GM18909 (cell line): ENCODE results near the gene ADAP2.
A peak's percentile ranks its signal among the peaks of the same experiment; 100 is the strongest.
"Not testable (repeated sequence)": the region's sequence is repeated elsewhere in the genome, so short reads cannot be mapped to it uniquely, and the experiment has no call there.

Source experiments
- ATAC-seq: cut with Tn5 transposase; IDR thresholded peaks from one replicate; pipeline ENCODE4 v1.9.1; 2021; ENCODE audit warnings: mild to moderate bottlenecking; ENCODE audit not compliant: unreplicated experiment, poor library complexity

Gene ADAP2

GRCh38 chr17:30929081-30929633 lies 7.4 kb downstream of the ADAP2 start:
- ATAC-seq: no peak

- ATAC-seq: not testable (repeated sequence)
Observed at GRCh38 chr17:30929861-30930260, 8.1 kb downstream of the ADAP2 start.

- no peak for ATAC-seq
Observed at GRCh38 chr17:30930495-30930894, 8.8 kb downstream of the ADAP2 start.

GRCh38 chr17:30931582-30931981 lies 9.8 kb downstream of the ADAP2 start:
- ATAC-seq: not testable (repeated sequence)

- ATAC-seq: no peak
Observed at GRCh38 chr17:30933966-30934365, 12.2 kb downstream of the ADAP2 start.

- ATAC-seq: no peak
Observed at GRCh38 chr17:30939051-30939689, 17.4 kb downstream of the ADAP2 start.

- ATAC-seq: no peak
Observed at GRCh38 chr17:30942308-30943079, 20.7 kb downstream of the ADAP2 start.

GRCh38 chr17:30947796-30948195 lies 26.1 kb downstream of the ADAP2 start:
- no peak for ATAC-seq

GRCh38 chr17:30950189-30950588 lies 28.4 kb downstream of the ADAP2 start:
- ATAC-seq: no peak

GRCh38 chr17:30950669-30951399 lies 29.1 kb downstream of the ADAP2 start:
- no peak for ATAC-seq

GRCh38 chr17:30952638-30953393 lies 31.1 kb downstream of the ADAP2 start:
- ATAC-seq: no peak

- no peak for ATAC-seq
Observed at GRCh38 chr17:30954046-30954830, 32.5 kb downstream of the ADAP2 start.

- no peak for ATAC-seq
Observed at GRCh38 chr17:30956764-30957374, 35.1 kb downstream of the ADAP2 start.

GRCh38 chr17:30957741-30958140 lies 36.0 kb downstream of the ADAP2 start:
- ATAC-seq: no peak

GRCh38 chr17:30958187-30958586 lies 36.4 kb downstream of the ADAP2 start:
- no peak for ATAC-seq

- peak; percentile 65 for ATAC-seq
Observed at GRCh38 chr17:30961209-30962188, 39.8 kb downstream of the ADAP2 start.

- not testable (repeated sequence) for ATAC-seq
Observed at GRCh38 chr17:30964312-30964711, 42.6 kb downstream of the ADAP2 start.

- no peak for ATAC-seq
Observed at GRCh38 chr17:30964876-30965275, 43.1 kb downstream of the ADAP2 start.
